ENCODE data around the gene SERPINB7. TPM values are rescaled to one million over a fixed set of nuclear protein-coding genes. Genes with fewer than 3 reads are reported as not detected.

SERPINB7 gene
- total and polyA plus RNA-seq, 2 of the 4 experiments (the other 2 are of a cell fraction) = 79.9 to 100 TPM

DNA sequence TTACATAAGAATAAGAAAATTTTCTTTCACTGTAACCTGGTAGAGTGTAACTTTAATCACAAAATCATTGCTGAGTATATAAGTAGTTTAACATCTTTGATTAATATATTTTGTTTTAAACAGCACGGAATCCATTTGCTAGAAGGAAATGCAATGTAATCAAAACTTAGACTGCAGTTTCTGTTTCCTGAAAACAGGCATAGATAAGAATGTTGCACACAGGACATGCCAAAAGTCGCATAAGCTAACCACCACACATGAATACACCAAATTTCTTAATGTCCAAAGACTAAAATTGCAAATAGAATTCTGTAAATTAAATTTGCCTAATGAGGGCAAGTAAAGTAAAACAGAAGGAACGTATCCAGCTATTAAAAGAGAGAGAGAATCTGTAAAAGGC, 61.2 kb downstream of the SERPINB7 start:
- in situ Hi-C loops (cut with MboI; ENCODE audit: low sequenced_read_pairs) = no loop called here
- no peak overlapping the region for H4K91ac ChIP-seq (ENCODE audit: insufficient read depth, low read depth, low read length)
- TF ChIP-seq SMC3 (IDR thresholded peaks at IDR 0.05; ENCODE audit: low read depth, low read length) (no peak), MAFK (IDR thresholded peaks at IDR 0.05; ENCODE audit: low read depth, low read length) (peak; percentile 25; the same call in 1 of the 2 replicates)
- peaks cover 4% of the 10 kb centered on the region for H3K9me1 ChIP-seq (ENCODE audit: insufficient read depth, low read length)
- no peak overlapping the region for H3K14ac ChIP-seq (replicated peaks; ENCODE audit: low read depth, low read length)
- H2BK15ac ChIP-seq (ENCODE audit: low read depth, low read length) = no peak overlapping the region
- H2BK5ac ChIP-seq (ENCODE audit: low read depth, low read length, poor library complexity, severe bottlenecking) = no peak overlapping the region
- H3K4ac ChIP-seq (ENCODE audit: low read depth, low read length) = no peak overlapping the region
- no peak overlapping the region for H3K4me3 ChIP-seq (ENCODE audit: insufficient read depth, low read depth, low read length)
- ChIA-PET POLR2A (ENCODE audit: unreplicated experiment) (no interaction called here), CTCF (no interaction called here)
- H2BK120ac ChIP-seq (ENCODE audit: low read depth, low read length) = no peak overlapping the region
- H3K18ac ChIP-seq (ENCODE audit: low read depth, low read length) = no peak overlapping the region
- no CpG with 5 or more reads among the region's 3 CpGs for WGBS, 2 experiments (ENCODE audit: extremely low coverage in 2 of 2, insufficient read length in 1 of 2)
- BruUV-seq (replicated peaks) = no TSS peak
- H4K20me1 ChIP-seq (ENCODE audit: insufficient read depth, low read length) = no peaks in the 10 kb centered on the region
- no peaks in the 10 kb centered on the region for H3K27me3 ChIP-seq (ENCODE audit: control insufficient read depth, insufficient read depth, low read length)
- H2BK20ac ChIP-seq (ENCODE audit: low read depth, low read length) = no peak overlapping the region
- no peaks in the 10 kb centered on the region for H3K9me3 ChIP-seq (ENCODE audit: control insufficient read depth, insufficient read depth, low read length)
- no peak for DNase-seq
- no peak overlapping the region for H2AFZ ChIP-seq (replicated peaks; ENCODE audit: low read length, poor library complexity)
- H3K56ac ChIP-seq (ENCODE audit: extremely low read depth, insufficient read depth, low read length) = no peak overlapping the region
- no peak overlapping the region for H2AK9ac ChIP-seq (replicated peaks; ENCODE audit: low read depth, low read length, poor library complexity)
- no peak for ATAC-seq (ENCODE audit: low read depth)
- H3K79me1 ChIP-seq (ENCODE audit: low read depth in 1 of 2, low read length in 2 of 2) = no peaks in the 10 kb centered on the region
- no peak overlapping the region for H4K8ac ChIP-seq (ENCODE audit: low read depth in 2 of 2, low read length in 2 of 2)
- no peaks in the 10 kb centered on the region for H3K36me3 ChIP-seq (ENCODE audit: control insufficient read depth, insufficient read depth, low read length)
- no peak overlapping the region for H3K9ac ChIP-seq (ENCODE audit: low read depth, low read length)
- peaks cover 4% of the 10 kb centered on the region; the same call in 1 of the 2 replicates for H3K4me1 ChIP-seq (ENCODE audit: control insufficient read depth, insufficient read depth, low read length)
- intact Hi-C loops (cut with micrococcal nuclease) = no loop called here
- H3K27ac ChIP-seq (ENCODE audit: insufficient read depth, low read length) = no peak overlapping the region
- dilution Hi-C loops (cut with HindIII; ENCODE audit: low sequenced_read_pairs, unreplicated experiment) = no loop called here
- H4K5ac ChIP-seq (ENCODE audit: low read depth, low read length) = no peak overlapping the region
- no peak overlapping the region for H3K4me2 ChIP-seq (ENCODE audit: low read depth, low read length)
- H2AK5ac ChIP-seq (ENCODE audit: low read depth, low read length) = no peak overlapping the region
- H3K23ac ChIP-seq (ENCODE audit: low read depth, low read length) = no peak overlapping the region
